ENCODE data around the gene ARHGAP19. TPM values are rescaled to one million over a fixed set of nuclear protein-coding genes. Genes with fewer than 3 reads are reported as not detected.

The ARHGAP19 gene
- total RNA-seq, 1 experiment from 2014 or later = 33.2 TPM

DNA sequence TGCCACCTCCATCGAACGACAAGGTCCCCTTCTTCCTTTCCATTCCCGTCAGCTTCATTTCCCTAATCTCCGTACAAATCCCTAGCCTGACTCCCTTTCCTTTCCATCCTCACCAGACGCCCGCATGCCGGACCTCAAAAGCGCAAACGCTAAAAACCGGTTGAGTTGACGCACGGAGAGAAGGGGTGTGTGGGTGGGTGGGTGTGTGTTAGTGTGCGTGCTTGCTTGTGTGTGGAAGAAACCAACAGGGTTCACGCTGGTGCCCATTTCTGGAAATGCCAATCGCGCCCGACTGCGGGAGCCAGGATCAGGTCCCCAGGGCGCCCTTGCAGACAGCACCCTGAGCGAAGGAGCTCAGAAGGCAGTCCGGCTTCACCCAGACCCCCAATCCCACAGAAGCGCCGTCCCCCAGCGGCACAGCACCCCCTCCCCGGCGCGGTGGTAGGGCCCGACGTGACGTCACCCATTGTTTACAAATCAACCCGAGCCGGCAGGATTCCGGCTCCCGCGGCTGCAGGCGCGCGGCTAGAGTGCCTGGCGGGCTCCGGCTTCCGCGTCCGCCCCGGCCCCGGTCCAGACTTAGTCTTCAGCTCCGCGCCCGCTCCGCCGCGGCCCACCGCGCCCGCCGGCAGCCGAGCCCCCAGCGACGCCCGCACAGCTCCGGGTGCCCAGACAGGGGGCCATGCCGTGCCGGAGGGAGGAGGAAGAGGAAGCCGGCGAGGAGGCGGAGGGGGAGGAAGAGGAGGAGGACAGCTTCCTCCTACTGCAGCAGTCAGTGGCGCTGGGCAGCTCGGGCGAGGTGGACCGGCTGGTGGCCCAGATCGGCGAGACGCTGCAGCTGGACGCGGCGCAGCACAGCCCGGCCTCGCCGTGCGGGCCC is 26.6 kb upstream of the ARHGAP19 start, which contains the start of gene FRAT1:
Gene FRAT1, plus strand, starts transcription at position 500 of the 880 bp plus-strand sequence. Its CDS starts 183 bp downstream, at position 683.
- no peak within 1 kb of the TSS for H2BK20ac ChIP-seq (ENCODE audit: low read depth, low read length, poor library complexity, severe bottlenecking)
- H4K91ac ChIP-seq (ENCODE audit: insufficient read length, low read depth, low read length) = no peak within 1 kb of the TSS
- Mint-ChIP-seq H3K27ac (peak within 1 kb of the TSS; percentile 98 to 100 (median 99); a peak in 6 of 7 replicates), H3K4me3 (peak within 1 kb of the TSS; percentile 81 to 85), H3K4me1 (peaks cover 31 to 32% of the 10 kb centered on the region in 2 experiments), H3K36me3 (ENCODE audit: insufficient read depth in 1 of 3, low read depth in 3 of 3) (no peaks in the 10 kb centered on the region), H3K9me3 (no peaks in the 10 kb centered on the region; a peak in 1 of 5 replicates), H3K27me3 (ENCODE audit: low read depth) (peaks cover 33% of the 10 kb centered on the region)
- no peak within 1 kb of the TSS for H3K23ac ChIP-seq (ENCODE audit: insufficient read length, low read depth, low read length)
- H3K56ac ChIP-seq (ENCODE audit: insufficient read length, low read depth, low read length) = peak within 1 kb of the TSS; percentile 41
- H3K27me3 ChIP-seq (ENCODE audit: insufficient read depth, low read length) = peaks cover 9% of the 10 kb centered on the region; the same call in 1 of the 2 replicates
- no CpG with 5 or more reads among the region's 79 CpGs for WGBS (ENCODE audit: extremely low coverage, insufficient read length, low lambda C conversion rate)
- no peaks in the 10 kb centered on the region for H4K20me1 ChIP-seq (ENCODE audit: control insufficient read depth, insufficient read depth, insufficient read length)
- peak within 1 kb of the TSS; percentile 100 for H3K18ac ChIP-seq (ENCODE audit: insufficient read length, low read depth, low read length)
- DNase-seq = peak; percentile 91
- no peak within 1 kb of the TSS for H2BK15ac ChIP-seq (ENCODE audit: low read depth, low read length)
- no peak within 1 kb of the TSS for H4K8ac ChIP-seq (replicated peaks; ENCODE audit: insufficient read length, low read depth, low read length)
- peaks cover 3% of the 10 kb centered on the region; the same call in 1 of the 2 replicates for H3K4me1 ChIP-seq (ENCODE audit: insufficient read depth, low read length)
- peak within 1 kb of the TSS; percentile 95 for H2BK120ac ChIP-seq (ENCODE audit: low read depth, low read length, poor library complexity, severe bottlenecking)
- peak within 1 kb of the TSS; percentile 96 for H3K9ac ChIP-seq (ENCODE audit: extremely low read depth, insufficient read length, low read length)
- no peak within 1 kb of the TSS for H2AFZ ChIP-seq (ENCODE audit: low read length)
- H3K9me3 ChIP-seq (ENCODE audit: control insufficient read depth, low read depth, low read length) = no peaks in the 10 kb centered on the region
- peak within 1 kb of the TSS; percentile 87 for H4K5ac ChIP-seq (ENCODE audit: insufficient read length, low read depth, low read length)
- peak within 1 kb of the TSS; percentile 100 for H3K14ac ChIP-seq (ENCODE audit: insufficient read depth, low read length)
- peaks cover 23% of the 10 kb centered on the region for H3K23me2 ChIP-seq (ENCODE audit: insufficient read length, low read depth, low read length, poor library complexity, severe bottlenecking)
- peak within 1 kb of the TSS; percentile 96 for H2BK5ac ChIP-seq (ENCODE audit: insufficient read length, low read length)
- no peaks in the 10 kb centered on the region for H3K79me2 ChIP-seq (ENCODE audit: insufficient read depth, low read length)
- H3K27ac ChIP-seq (ENCODE audit: insufficient read length, low read depth, low read length) = no peak within 1 kb of the TSS
- no peaks in the 10 kb centered on the region for H3K79me1 ChIP-seq (ENCODE audit: insufficient read depth, low read depth, low read length, poor library complexity, severe bottlenecking)
- H3T11ph ChIP-seq (ENCODE audit: low read length) = no peak within 1 kb of the TSS
- peak within 1 kb of the TSS; percentile 72 for H3K4me2 ChIP-seq (ENCODE audit: insufficient read depth, insufficient read length, low read length)
- TF ChIP-seq, protein P1, sequence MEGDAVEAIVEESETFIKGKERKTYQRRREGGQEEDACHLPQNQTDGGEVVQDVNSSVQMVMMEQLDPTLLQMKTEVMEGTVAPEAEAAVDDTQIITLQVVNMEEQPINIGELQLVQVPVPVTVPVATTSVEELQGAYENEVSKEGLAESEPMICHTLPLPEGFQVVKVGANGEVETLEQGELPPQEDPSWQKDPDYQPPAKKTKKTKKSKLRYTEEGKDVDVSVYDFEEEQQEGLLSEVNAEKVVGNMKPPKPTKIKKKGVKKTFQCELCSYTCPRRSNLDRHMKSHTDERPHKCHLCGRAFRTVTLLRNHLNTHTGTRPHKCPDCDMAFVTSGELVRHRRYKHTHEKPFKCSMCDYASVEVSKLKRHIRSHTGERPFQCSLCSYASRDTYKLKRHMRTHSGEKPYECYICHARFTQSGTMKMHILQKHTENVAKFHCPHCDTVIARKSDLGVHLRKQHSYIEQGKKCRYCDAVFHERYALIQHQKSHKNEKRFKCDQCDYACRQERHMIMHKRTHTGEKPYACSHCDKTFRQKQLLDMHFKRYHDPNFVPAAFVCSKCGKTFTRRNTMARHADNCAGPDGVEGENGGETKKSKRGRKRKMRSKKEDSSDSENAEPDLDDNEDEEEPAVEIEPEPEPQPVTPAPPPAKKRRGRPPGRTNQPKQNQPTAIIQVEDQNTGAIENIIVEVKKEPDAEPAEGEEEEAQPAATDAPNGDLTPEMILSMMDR (conservative IDR thresholded peaks at IDR 0.05) = no peak
- peak within 1 kb of the TSS; percentile 99 for H2BK12ac ChIP-seq (ENCODE audit: insufficient read length, low read depth, low read length)
- H2AK5ac ChIP-seq (ENCODE audit: insufficient read length, low read length) = no peak within 1 kb of the TSS
- H3K4ac ChIP-seq (ENCODE audit: low read depth, low read length) = no peak within 1 kb of the TSS; the same call in 1 of the 2 replicates
